ENCODE measurements around the gene AJM1. TPM values are rescaled to one million over a fixed set of nuclear protein-coding genes. Genes with fewer than 3 reads are reported as not detected.
"Not testable (repeated sequence)": the region's sequence is repeated elsewhere in the genome, so short reads cannot be mapped to it uniquely, and the experiment has no call there.

Gene AJM1
- total RNA-seq, 2 experiments from 2014 or later, result 6.6 to 6.7 TPM

- Mint-ChIP-seq H3K27me3 (no peaks in the 10 kb centered on the region), H3K4me3 (no peak overlapping the region), H3K27ac (peak overlapping the region; percentile 96), H3K36me3 (no peaks in the 10 kb centered on the region), H3K4me1 (peaks cover 29% of the 10 kb centered on the region), H3K9me3 (no peaks in the 10 kb centered on the region)
- ATAC-seq (ENCODE audit: low read depth) (no peak), DNase-seq (no peak)
- POLR2A ChIA-PET, result interaction anchor here (1.5 to 4.5 kb wide), 6 partner anchors 11 to 116 kb away, joined by 5 to 29 read pairs (median 8); partner anchors contain the start of genes CLIC3, EDF1 and PAXX
These were observed 38.4 kb downstream of the AJM1 start for GRCh38 chr9:136880651-136881050.

GRCh38 chr9:136881691-136882108 lies 39.4 kb downstream of the AJM1 start:
- Mint-ChIP-seq H3K36me3 (no peaks in the 10 kb centered on the region), H3K4me3 (peak overlapping the region; percentile 85), H3K27me3 (no peaks in the 10 kb centered on the region), H3K27ac (peak overlapping the region; percentile 96), H3K9me3 (no peaks in the 10 kb centered on the region), H3K4me1 (peaks cover 29% of the 10 kb centered on the region)
- POLR2A ChIA-PET, result interaction anchor here (0.6 to 4.5 kb wide), 22 partner anchors 12 to 359 kb away, joined by 3 to 29 read pairs (median 4); partner anchors contain the start of genes AJM1, C8G, CLIC3 and EDF1
- peak; percentile 36 for ATAC-seq (ENCODE audit: low read depth)
- DNase-seq, result peak; percentile 70

GRCh38 chr9:136882109-136882946 lies 40.0 kb downstream of the AJM1 start:
- Mint-ChIP-seq H3K27me3 (no peaks in the 10 kb centered on the region), H3K4me3 (peak overlapping the region; percentile 85), H3K4me1 (peaks cover 31% of the 10 kb centered on the region), H3K36me3 (no peaks in the 10 kb centered on the region), H3K9me3 (no peaks in the 10 kb centered on the region), H3K27ac (peak overlapping the region; percentile 96)
- DNase-seq (peak; percentile 77), ATAC-seq (ENCODE audit: low read depth) (peak; percentile 43)
- POLR2A ChIA-PET, result interaction anchor here (0.6 to 4.5 kb wide), 23 partner anchors 10 to 358 kb away, joined by 3 to 29 read pairs (median 4); partner anchors contain the start of genes AJM1, C8G, CLIC3 and EDF1

GRCh38 chr9:136882947-136883283 lies 40.6 kb downstream of the AJM1 start:
- peak overlapping the region; percentile 96 for H3K27ac Mint-ChIP-seq
- H3K4me3 Mint-ChIP-seq, result peak overlapping the region; percentile 85
- not testable (repeated sequence) for H3K9me3 Mint-ChIP-seq

GRCh38 chr9:136883670-136884069 lies 41.4 kb downstream of the AJM1 start:
- Mint-ChIP-seq H3K27ac (peak overlapping the region; percentile 96), H3K4me1 (peaks cover 37% of the 10 kb centered on the region), H3K4me3 (peak overlapping the region; percentile 85)
- ATAC-seq (ENCODE audit: low read depth); H3K9me3 Mint-ChIP-seq; H3K27me3 Mint-ChIP-seq; DNase-seq; H3K36me3 Mint-ChIP-seq: not testable (repeated sequence)
- POLR2A ChIA-PET, result interaction anchor here (0.7 to 4.5 kb wide), 4 partner anchors 17 to 219 kb away, joined by 3 to 29 read pairs (median 7); partner anchors contain the start of gene EDF1

More at GRCh38 chr9:136882947-136883283, 40.6 kb downstream of the AJM1 start:
- H3K36me3 Mint-ChIP-seq; ATAC-seq (ENCODE audit: low read depth); DNase-seq; H3K27me3 Mint-ChIP-seq: not testable (repeated sequence)
- POLR2A ChIA-PET, result interaction anchor here (0.6 to 4.5 kb wide), 8 partner anchors 11 to 306 kb away, joined by 3 to 29 read pairs (median 6); partner anchors contain the start of genes AJM1 and RABL6
- peaks cover 31% of the 10 kb centered on the region for H3K4me1 Mint-ChIP-seq

GRCh38 chr9:136885950-136886578 lies 43.8 kb downstream of the AJM1 start, which contains the start of gene TRAF2:
Gene TRAF2, plus strand, starts transcription at chr9:136886516. Its CDS starts 12,225 bp downstream, at chr9:136898741.
- Mint-ChIP-seq H3K36me3 (no peaks in the 10 kb centered on the region), H3K4me1 (peaks cover 34% of the 10 kb centered on the region), H3K27me3 (no peaks in the 10 kb centered on the region), H3K9me3 (no peaks in the 10 kb centered on the region), H3K4me3 (peak within 1 kb of the TSS; percentile 99), H3K27ac (peak within 1 kb of the TSS; percentile 88)
- peak; percentile 98 for DNase-seq
- peak; percentile 92 for ATAC-seq (ENCODE audit: low read depth)
- POLR2A ChIA-PET, result interaction anchor here (0.6 to 3.3 kb wide), 16 partner anchors 9 to 355 kb away, joined by 3 to 38 read pairs (median 4); partner anchors contain the start of genes EDF1, PAXX, RABL6 and TUBB4B

GRCh38 chr9:136886610-136887597 lies 44.6 kb downstream of the AJM1 start:
- ATAC-seq (ENCODE audit: low read depth), result peak; percentile 21
- H3K4me1 Mint-ChIP-seq, result peaks cover 25% of the 10 kb centered on the region
- DNase-seq, result peak; percentile 66
- no peaks in the 10 kb centered on the region for H3K27me3 Mint-ChIP-seq
- no peaks in the 10 kb centered on the region for H3K36me3 Mint-ChIP-seq
- H3K27ac Mint-ChIP-seq, result peak overlapping the region; percentile 88
- POLR2A ChIA-PET, result interaction anchor here (0.6 to 3.3 kb wide), 13 partner anchors 15 to 354 kb away, joined by 3 to 38 read pairs (median 4); partner anchors contain the start of genes EDF1, PAXX, RABL6 and TUBB4B
- no peaks in the 10 kb centered on the region for H3K9me3 Mint-ChIP-seq
- H3K4me3 Mint-ChIP-seq, result peak overlapping the region; percentile 99

- no peak overlapping the region for H3K27ac Mint-ChIP-seq
These were observed 46.2 kb downstream of the AJM1 start for GRCh38 chr9:136888454-136888853.

GRCh38 chr9:136889858-136890257 lies 47.6 kb downstream of the AJM1 start:
- Mint-ChIP-seq H3K4me1 (peaks cover 19% of the 10 kb centered on the region), H3K36me3 (peaks cover 4% of the 10 kb centered on the region), H3K27me3 (no peaks in the 10 kb centered on the region), H3K27ac (no peak overlapping the region), H3K9me3 (no peaks in the 10 kb centered on the region), H3K4me3 (no peak overlapping the region)
- no peak for ATAC-seq (ENCODE audit: low read depth)
- DNase-seq, result no peak
- POLR2A ChIA-PET, result no interaction called here

More at GRCh38 chr9:136888454-136888853, 46.2 kb downstream of the AJM1 start:
- Mint-ChIP-seq H3K4me3 (no peak overlapping the region), H3K4me1 (peaks cover 18% of the 10 kb centered on the region), H3K27me3 (no peaks in the 10 kb centered on the region), H3K36me3 (no peaks in the 10 kb centered on the region), H3K9me3 (no peaks in the 10 kb centered on the region)
- POLR2A ChIA-PET, result interaction anchor here (3.3 kb wide), 1 partner anchor 13 kb away, joined by 38 read pairs; no protein-coding TSS in a partner anchor
- no peak for DNase-seq
- ATAC-seq (ENCODE audit: low read depth), result no peak

- DNase-seq (no peak), ATAC-seq (ENCODE audit: low read depth) (no peak)
- POLR2A ChIA-PET, result no interaction called here
- peaks cover 19% of the 10 kb centered on the region for H3K4me1 Mint-ChIP-seq
- no peaks in the 10 kb centered on the region for H3K9me3 Mint-ChIP-seq
- H3K27ac Mint-ChIP-seq, result no peak overlapping the region
- no peak overlapping the region for H3K4me3 Mint-ChIP-seq
- H3K36me3 Mint-ChIP-seq, result peaks cover 5% of the 10 kb centered on the region
- no peaks in the 10 kb centered on the region for H3K27me3 Mint-ChIP-seq
These were observed 48.4 kb downstream of the AJM1 start for GRCh38 chr9:136890661-136891060.

All from activated naive CD8-positive, alpha-beta T cell treated with anti-CD3 and anti-CD28 coated beads, Interleukin-2, amount 10 ng/mL, durations not matched to agents 7 days and 5 days (primary cell).